Natural killer cell treated with Interleukin-12 subunit alpha and Interleukin-12 subunit beta and Interleukin-15 and Interleukin-18, amount 100 ng/mL, for 72 hours (primary cell): ENCODE data around the gene LEPR. TPM values are rescaled to one million over a fixed set of nuclear protein-coding genes. Genes with fewer than 3 reads are reported as not detected.
A peak's percentile ranks its signal among the peaks of the same experiment; 100 is the strongest.
"Not testable (repeated sequence)": the region's sequence is repeated elsewhere in the genome, so short reads cannot be mapped to it uniquely, and the experiment has no call there.

ENCODE experiments used
- ATAC-seq, 2 donors: fragments of 150-1000 bp; cut with Tn5 transposase in 1 of 2; sonication (Bioruptor Pico), chemical (Tn5 transposase) in 1 of 2; 2 replicates each; pipeline ENCODE4 v1.10.0; 2021
- DNase-seq: peaks from one replicate; pipeline ENCODE4 v3.0.0; 2022; ENCODE audit warnings: low spot score
- H3K27ac Mint-ChIP-seq, 2 donors: 1 replicate in 1 of 2; 2 replicates in 1 of 2; pipeline ENCODE4 v1.8.0; 2022; ENCODE audit warnings: mixed read lengths in 2 of 2, mild to moderate bottlenecking in 1 of 2, moderate library complexity in 1 of 2
- H3K27me3 Mint-ChIP-seq, 2 donors: 1 replicate in 1 of 2; 2 replicates in 1 of 2; pipeline ENCODE4 v1.8.0; 2022; ENCODE audit warnings: mixed read lengths in 2 of 2
- H3K36me3 Mint-ChIP-seq: one replicate; pipeline ENCODE4 v1.8.0; 2022; ENCODE audit warnings: mixed read lengths
- H3K4me1 Mint-ChIP-seq, 2 donors: 1 replicate in 1 of 2; 2 replicates in 1 of 2; pipeline ENCODE4 v1.8.0; 2022; ENCODE audit warnings: low read depth in 2 of 2, mixed read lengths in 2 of 2, mild to moderate bottlenecking in 1 of 2
- H3K4me3 Mint-ChIP-seq: one replicate; pipeline ENCODE4 v1.8.0; 2022; ENCODE audit warnings: mixed read lengths
- H3K9me3 Mint-ChIP-seq: 2 replicates; pipeline ENCODE4 v1.8.0; 2022; ENCODE audit warnings: mixed read lengths
- total RNA-seq, 2 donors: library from RNA; stranded (reverse); gene quantifications; one replicate each; pipeline ENCODE4 v1.2.3, GENCODE V29; 2022

Gene LEPR
- total RNA-seq, 2 donors from 2014 or later: 1.5 to 3.3 TPM

GRCh38 chr1:65457868-65458267, 37.4 kb downstream of the LEPR start:
- peaks cover 17% of the 10 kb centered on the region for H3K36me3 Mint-ChIP-seq
- no peak overlapping the region for H3K4me3 Mint-ChIP-seq
- H3K9me3 Mint-ChIP-seq: peaks cover 3% of the 10 kb centered on the region
- peaks cover 9 to 25% of the 10 kb centered on the region in 2 donors for H3K4me1 Mint-ChIP-seq
- DNase-seq: no peak
- no peaks in the 10 kb centered on the region for H3K27me3 Mint-ChIP-seq
- peak in 1 of 2 donors; percentile 48 for ATAC-seq
- no peak overlapping the region for H3K27ac Mint-ChIP-seq

- peaks cover 9 to 25% of the 10 kb centered on the region in 2 donors for H3K4me1 Mint-ChIP-seq
- peaks cover 18% of the 10 kb centered on the region for H3K36me3 Mint-ChIP-seq
- no peak overlapping the region for H3K27ac Mint-ChIP-seq
- DNase-seq (no peak), ATAC-seq (no peak)
- H3K9me3 Mint-ChIP-seq: peaks cover 3% of the 10 kb centered on the region
- no peaks in the 10 kb centered on the region for H3K27me3 Mint-ChIP-seq
- no peak overlapping the region for H3K4me3 Mint-ChIP-seq
Measured at GRCh38 chr1:65458730-65459396, 38.4 kb downstream of the LEPR start.

DNA sequence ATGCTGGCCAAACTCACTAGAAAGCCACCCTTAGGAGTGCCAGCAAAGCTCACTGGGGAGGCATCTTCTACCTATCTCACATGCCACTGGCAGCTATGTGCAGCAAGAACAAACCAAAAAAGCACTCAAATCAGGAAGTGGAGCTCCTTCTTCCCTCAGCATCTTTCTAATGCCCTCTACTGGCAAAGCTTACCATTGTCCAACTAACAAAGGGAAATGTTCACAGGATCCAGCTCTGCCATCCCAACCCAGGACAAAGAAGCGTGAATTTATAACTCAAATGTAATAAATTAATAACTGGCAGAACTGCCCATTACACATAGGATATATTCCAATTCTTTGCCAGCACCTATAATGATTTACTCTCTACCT, 38.9 kb downstream of the LEPR start:
- no peak overlapping the region for H3K27ac Mint-ChIP-seq
- no peak for DNase-seq
- H3K4me3 Mint-ChIP-seq: no peak overlapping the region
- peaks cover 21% of the 10 kb centered on the region for H3K36me3 Mint-ChIP-seq
- peaks cover 3% of the 10 kb centered on the region for H3K9me3 Mint-ChIP-seq
- H3K4me1 Mint-ChIP-seq: peaks cover 9 to 25% of the 10 kb centered on the region in 2 donors
- peak in 1 of 2 donors; percentile 24 for ATAC-seq
- no peaks in the 10 kb centered on the region for H3K27me3 Mint-ChIP-seq

DNA sequence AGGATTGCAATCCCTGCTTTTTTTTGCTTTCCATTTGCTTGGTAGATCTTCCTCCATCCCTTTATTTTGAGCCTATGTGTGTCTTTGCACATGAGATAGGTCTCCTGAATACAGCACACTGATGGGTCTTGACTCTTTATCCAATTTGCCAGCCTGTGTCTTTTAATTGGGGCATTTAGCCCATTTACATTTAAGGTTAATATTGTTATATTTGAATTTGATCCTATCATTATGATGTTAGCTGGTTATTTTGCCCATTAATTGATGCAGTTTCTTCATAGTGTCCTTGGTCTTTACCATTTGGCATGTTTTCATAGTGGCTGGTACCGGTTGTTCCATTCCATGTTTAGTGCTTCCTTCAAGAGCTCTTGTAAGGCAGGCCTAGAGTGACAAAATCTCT, 45.4 kb downstream of the LEPR start:
- not testable (repeated sequence) for H3K4me3 Mint-ChIP-seq, H3K9me3 Mint-ChIP-seq, ATAC-seq, H3K27me3 Mint-ChIP-seq, DNase-seq, H3K27ac Mint-ChIP-seq, H3K4me1 Mint-ChIP-seq
- peaks cover 22% of the 10 kb centered on the region for H3K36me3 Mint-ChIP-seq

GRCh38 chr1:65467536-65467935, 47.1 kb downstream of the LEPR start:
- Mint-ChIP-seq H3K27ac (no peak overlapping the region), H3K4me3 (no peak overlapping the region), H3K9me3 (peaks cover 6% of the 10 kb centered on the region), H3K27me3 (peaks cover 0 to 2% of the 10 kb centered on the region in 2 donors), H3K4me1 (peaks cover 5 to 7% of the 10 kb centered on the region in 2 donors), H3K36me3 (peaks cover 22% of the 10 kb centered on the region)
- DNase-seq (no peak), ATAC-seq (no peak)

DNA sequence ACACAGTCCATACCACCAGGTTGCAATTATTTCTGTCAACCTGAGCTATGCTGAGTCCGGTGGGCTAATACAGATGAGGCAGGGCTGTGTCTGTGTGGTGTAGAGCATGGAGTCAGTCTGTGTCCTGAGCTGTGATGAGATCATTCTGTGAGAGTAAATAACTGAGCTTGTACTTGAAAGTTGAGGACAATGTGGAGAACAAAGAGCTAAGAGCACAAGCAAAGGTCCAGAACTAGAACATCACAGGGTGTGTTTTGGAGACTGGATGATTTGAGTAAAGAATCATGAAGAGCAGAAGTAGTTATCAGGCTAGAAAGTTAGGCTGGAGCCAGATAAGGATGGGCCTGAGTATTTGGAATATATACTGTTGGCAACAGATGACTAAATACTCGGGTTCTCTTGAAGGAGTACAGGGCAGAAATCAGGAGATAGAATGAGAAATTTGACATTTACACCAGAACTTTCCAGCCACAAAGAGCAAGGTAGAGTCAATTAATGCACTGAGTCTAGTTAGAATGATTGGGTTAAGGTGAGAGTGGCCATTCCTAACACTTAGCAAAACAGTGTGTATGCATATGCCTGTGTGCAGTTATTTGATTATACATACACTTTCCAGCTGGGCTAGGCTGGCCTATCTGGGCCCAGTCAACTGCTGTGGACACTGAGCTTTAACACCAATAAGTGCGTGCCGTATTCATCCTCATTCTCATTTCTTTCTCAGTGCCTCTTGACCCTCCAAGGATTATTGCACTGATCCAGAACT, 48.8 kb downstream of the LEPR start:
- no peak overlapping the region for H3K4me3 Mint-ChIP-seq
- H3K9me3 Mint-ChIP-seq: peaks cover 6% of the 10 kb centered on the region
- peaks cover 0 to 2% of the 10 kb centered on the region in 2 donors for H3K27me3 Mint-ChIP-seq
- H3K36me3 Mint-ChIP-seq: peaks cover 12% of the 10 kb centered on the region
- peaks cover 5 to 7% of the 10 kb centered on the region in 2 donors for H3K4me1 Mint-ChIP-seq
- DNase-seq (no peak), ATAC-seq (no peak)
- no peak overlapping the region for H3K27ac Mint-ChIP-seq

DNA sequence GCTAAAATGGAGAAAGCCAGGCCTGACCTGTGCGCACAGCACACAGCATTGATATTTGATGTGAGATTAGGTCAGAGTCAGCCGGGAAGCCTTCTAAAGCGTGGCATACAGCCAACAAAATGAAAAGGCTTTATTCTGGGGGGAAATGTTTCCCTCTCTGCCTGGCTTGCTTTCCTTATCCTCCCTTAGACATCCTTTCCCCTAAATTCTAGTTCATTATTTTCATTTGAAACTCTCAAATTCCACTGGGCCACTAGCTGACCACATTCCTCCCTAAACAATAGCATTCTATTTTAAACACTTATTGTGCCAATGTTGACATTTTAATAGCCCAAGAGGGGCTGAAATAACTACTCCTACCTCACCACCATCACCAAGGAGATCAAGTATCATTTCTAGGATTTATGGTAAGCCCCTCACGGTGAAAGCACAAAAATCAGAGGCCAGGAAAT, 49.4 kb downstream of the LEPR start:
- Mint-ChIP-seq H3K9me3 (peaks cover 4% of the 10 kb centered on the region), H3K4me3 (no peak overlapping the region), H3K4me1 (peaks cover 4 to 7% of the 10 kb centered on the region in 2 donors), H3K27me3 (peaks cover 0 to 2% of the 10 kb centered on the region in 2 donors), H3K36me3 (peaks cover 9% of the 10 kb centered on the region), H3K27ac (no peak overlapping the region)
- no peak for ATAC-seq
- DNase-seq: no peak

Other genes with a start within 250 kb of the LEPR start
- 1 to 10 TPM; 1.6 to 10.0 TPM for gene DNAJC6, start 111.1 kb upstream of the LEPR start, total RNA-seq
- 10 to 100 TPM; 24.2 to 40.4 TPM for gene LEPROT, start within 50 bp of the LEPR start, total RNA-seq